G401 (cell line): ENCODE results near the gene GGTLC1. TPM values are rescaled to one million over a fixed set of nuclear protein-coding genes. Genes with fewer than 3 reads are reported as not detected.
A peak's percentile ranks its signal among the peaks of the same experiment; 100 is the strongest.
"Not testable (repeated sequence)": the region's sequence is repeated elsewhere in the genome, so short reads cannot be mapped to it uniquely, and the experiment has no call there.

ENCODE experiments used
- DNase-seq: peaks from one replicate; pipeline ENCODE4 v3.0.0-alpha.2; 2015; ENCODE audit warnings: low spot score
- in situ Hi-C: cut with HindIII; loops from 2 replicates; pipeline ENCODE4 v1.10.0; 2016; ENCODE audit warnings: low sequenced_read_pairs, mixed read lengths
- total RNA-seq: library from RNA; depleted of rRNA; stranded (reverse); fragments of >200 nt; shearing (Covaris generic); gene quantifications from 2 replicates; pipeline ENCODE4 v1.2.3, GENCODE V29; 2014

Gene GGTLC1
- total RNA-seq, 1 experiment from 2014 or later: not detected

DNA sequence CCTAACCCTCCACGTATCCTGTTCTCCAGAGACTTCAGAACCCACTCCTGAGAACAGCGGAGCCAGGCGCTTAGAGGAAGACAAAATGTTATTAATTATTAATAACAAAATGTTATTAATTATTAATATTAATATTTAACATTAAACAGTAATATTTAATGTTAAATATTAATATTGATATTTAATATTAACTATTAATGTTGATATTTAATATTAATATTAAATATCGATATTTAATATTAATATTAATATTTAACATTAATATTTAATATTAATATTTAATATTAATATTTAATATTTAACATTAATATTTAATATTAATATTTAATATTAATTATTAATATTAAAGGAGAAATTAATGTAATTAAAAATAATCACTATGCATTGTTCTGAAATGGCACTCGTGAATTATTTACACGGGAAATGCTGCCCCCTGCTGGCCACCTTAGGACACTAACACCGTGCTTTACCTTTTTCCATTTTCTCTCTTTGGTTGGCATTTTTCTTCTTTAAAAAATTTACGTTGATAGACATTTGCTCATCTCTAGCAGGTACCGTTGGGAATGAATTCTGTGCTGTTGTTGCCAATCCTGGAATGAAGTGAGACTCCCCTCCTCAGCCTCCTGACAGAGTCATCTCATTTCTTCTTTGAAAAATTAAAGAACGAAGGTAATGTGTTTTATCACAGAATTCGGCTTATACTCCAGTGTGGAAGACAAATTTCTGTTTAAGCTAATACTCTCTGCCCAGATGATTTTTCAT lies 7.5 kb upstream of the GGTLC1 start:
- peak; percentile 62 for DNase-seq
- in situ Hi-C loops: no loop called here

- DNase-seq, in situ Hi-C loops: not testable (repeated sequence)
These were observed 6.7 kb upstream of the GGTLC1 start for GRCh38 chr20:23995291-23995690.

DNA sequence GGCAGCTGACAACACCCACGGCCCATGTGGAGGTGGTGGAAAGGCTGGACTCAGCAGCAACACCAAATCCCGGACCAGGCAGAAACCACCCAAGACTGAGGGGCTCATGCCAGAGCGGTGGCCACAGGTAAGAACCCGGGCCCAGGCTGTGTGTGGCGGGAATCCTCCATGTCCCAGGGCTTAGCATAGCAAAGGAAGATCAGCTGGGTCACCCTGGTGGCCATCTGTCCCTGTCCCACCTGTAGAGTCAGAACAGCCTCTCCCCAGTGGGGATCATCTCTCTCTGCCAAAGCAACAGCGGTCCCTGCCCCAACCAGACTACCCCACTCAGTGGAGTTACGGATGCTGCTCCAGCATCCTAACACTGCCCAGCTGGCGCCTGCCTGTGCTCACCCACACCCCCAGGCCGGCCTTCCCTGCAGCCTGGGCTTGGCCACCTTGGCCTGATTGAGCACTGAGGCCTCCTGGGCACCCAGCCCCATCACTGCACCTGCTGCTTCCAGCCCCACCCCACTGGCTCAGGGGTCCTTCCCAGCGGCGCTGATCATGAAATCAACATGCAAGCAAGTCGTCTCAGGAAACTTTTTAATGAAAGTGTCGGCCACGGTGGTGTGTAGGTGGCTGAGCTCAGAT lies 5.5 kb upstream of the GGTLC1 start:
- in situ Hi-C loops: not testable (repeated sequence)
- DNase-seq: peak; percentile 58

DNA sequence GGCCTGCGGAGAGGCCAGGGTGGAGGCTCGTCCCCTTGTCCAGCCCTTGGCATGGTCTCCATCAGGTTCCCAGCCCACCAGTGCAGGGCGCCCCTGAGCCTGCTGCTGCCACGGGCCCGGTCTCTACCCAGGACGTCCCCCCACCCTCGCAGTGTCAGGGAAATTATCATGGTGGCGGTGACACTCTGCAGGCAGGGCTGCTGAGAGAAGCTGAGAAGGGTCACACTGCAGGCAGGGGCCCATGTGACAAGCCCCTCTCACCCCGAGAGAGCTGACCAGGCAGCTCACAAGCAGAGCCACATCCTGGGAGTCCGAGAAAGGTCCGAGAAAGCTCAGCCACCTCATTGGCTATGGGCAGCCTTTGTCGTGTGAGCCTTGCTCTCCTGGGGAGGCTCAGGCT lies 4.9 kb upstream of the GGTLC1 start:
- DNase-seq, in situ Hi-C loops: not testable (repeated sequence)

GRCh38 chr20:23990296-23990695 lies 1.7 kb upstream of the GGTLC1 start:
- in situ Hi-C loops, DNase-seq: not testable (repeated sequence)

DNA sequence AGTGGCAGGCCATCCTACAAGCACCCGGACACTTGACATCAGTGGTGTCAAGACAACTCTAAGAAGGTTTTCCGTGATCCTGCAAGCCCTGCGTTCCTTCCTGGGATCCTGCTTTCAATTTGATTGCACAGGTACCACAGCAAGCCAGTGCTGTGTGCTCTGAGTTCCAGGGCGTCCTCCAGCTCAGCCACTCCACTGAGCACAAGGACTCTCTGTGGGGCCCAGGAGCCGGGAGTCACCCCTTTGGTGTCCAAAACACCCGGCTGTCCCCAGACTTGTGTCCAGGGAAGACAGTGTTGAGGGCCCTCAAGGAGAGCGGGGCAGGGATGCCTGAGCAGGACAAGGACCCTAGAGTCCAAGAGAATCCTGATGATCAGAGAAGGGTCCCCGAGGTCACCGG lies 387 bp upstream of the GGTLC1 start:
- DNase-seq, in situ Hi-C loops: not testable (repeated sequence)

- DNase-seq, in situ Hi-C loops: not testable (repeated sequence)
These were observed 1.9 kb downstream of the GGTLC1 start for GRCh38 chr20:23986716-23987115.

DNA sequence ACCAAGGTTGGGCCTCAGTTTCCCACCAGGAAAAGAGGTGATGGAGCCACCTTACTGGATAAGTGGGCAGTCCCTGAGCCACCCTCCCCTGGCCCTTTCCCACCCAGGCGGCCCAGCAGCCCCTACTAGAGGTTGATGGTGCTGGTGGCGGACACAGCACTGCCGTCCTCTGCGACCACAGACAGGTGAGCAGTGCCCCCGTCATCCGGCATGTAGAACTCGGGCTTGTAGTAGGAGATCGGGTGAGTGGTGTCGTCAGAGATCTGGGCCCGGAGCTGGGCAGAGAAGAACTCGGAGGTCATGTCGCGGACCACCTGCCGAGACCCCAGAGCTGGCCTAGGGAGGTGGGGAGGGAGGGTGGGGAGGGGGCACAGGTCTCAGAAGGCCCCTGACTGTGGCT lies 2.3 kb downstream of the GGTLC1 start:
- in situ Hi-C loops, DNase-seq: not testable (repeated sequence)

DNA sequence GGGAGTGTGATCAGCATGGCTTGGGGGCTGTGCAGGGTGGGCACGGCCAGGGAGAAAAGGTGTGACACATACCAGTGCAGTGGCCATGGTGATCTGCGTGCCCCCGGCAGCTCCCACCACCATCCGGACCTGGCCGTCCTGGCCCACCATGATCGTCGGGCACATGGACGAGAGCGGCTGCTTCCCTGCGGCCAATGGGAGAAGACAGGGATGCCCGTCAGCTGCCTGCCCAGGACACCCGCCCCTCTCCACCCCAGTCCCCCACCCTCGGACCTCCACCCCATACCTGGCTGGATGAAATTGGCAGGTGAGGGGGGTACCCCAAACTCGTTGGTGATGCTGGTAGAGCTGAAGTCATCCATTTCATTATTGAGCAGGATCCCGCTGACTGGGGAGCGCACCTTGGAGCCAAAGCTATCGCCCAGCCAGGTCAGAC lies 2.8 kb downstream of the GGTLC1 start:
- in situ Hi-C loops, DNase-seq: not testable (repeated sequence)

GRCh38 chr20:23985066-23985789 lies 3.4 kb downstream of the GGTLC1 start:
- in situ Hi-C loops, DNase-seq: not testable (repeated sequence)

DNA sequence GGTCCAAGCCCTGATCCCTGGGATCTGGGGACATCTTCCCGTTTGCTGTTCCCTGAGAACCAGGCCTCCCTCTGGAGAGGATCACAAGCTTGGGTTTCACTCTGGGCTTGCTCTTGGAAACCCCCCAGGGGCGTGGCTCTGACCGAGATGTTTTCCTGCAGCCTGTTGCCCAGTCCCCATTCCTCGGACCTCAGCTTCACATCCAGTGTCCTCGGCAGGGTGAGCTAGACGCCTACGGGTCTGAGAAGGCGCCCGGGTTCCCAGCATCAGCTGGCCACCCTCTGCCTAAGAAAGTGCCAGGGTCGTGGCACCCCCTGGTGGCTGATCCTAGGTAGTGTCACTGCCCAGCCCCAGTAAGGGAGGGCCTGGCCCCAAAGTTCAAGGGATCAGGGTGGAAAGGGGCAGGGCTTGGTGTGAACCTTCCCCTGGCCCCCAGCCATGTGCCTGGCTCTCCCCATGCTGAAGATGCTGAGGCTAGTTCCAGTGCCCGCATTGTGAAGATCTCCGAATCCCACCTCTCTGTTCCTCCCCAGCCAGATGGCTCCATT lies 4.0 kb downstream of the GGTLC1 start:
- in situ Hi-C loops, DNase-seq: not testable (repeated sequence)

DNA sequence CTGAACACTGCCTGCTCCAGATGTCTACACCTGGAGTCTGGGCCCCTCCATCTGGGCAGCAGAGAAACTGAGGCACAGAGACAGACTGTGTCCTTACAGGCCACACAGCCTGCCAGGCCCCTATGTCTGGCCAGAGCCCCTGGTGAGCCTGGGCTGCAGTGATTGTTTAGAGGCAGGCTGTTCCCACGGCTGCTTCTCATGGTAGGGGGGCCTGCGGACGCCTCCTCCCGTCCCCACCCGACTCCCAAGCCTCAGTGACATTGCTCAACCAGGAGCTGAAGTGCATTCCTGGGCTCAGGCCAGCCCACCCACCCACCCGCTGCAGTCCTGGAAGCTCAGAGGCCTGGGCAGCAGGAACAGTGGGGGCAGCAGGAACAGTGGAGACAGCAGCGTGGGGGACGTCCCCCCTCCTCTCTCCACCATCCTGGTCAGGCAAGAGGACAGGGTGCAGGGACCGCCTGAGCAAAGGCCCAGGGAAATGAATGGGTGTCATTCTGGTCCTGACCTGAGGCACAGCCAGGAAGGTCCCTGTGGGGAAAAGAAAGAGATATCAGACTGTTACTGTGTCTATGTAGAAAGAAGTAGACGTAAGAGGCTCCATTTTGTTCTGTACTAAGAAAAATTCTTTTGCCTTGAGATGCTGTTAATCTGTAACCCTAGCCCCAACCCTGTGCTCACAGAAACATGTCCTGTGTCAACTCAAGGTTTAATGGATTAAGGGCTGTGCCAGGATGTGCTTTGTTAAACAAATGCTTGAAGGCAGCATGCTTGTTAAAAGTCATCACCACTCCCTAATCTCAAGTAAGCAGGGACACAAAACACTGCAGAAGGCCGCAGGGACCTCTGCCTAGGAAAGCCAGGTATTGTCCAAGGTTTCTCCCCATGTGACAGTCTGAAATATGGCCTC lies 6.2 kb downstream of the GGTLC1 start:
- in situ Hi-C loops, DNase-seq: not testable (repeated sequence)

GRCh38 chr20:23981526-23981925 lies 7.1 kb downstream of the GGTLC1 start:
- DNase-seq, in situ Hi-C loops: not testable (repeated sequence)

GRCh38 chr20:23981014-23981413 lies 7.6 kb downstream of the GGTLC1 start:
- in situ Hi-C loops, DNase-seq: not testable (repeated sequence)

GRCh38 chr20:23979899-23980811 lies 8.4 kb downstream of the GGTLC1 start:
- DNase-seq, in situ Hi-C loops: not testable (repeated sequence)

GRCh38 chr20:23979380-23979779 lies 9.2 kb downstream of the GGTLC1 start:
- DNase-seq, in situ Hi-C loops: not testable (repeated sequence)

DNA sequence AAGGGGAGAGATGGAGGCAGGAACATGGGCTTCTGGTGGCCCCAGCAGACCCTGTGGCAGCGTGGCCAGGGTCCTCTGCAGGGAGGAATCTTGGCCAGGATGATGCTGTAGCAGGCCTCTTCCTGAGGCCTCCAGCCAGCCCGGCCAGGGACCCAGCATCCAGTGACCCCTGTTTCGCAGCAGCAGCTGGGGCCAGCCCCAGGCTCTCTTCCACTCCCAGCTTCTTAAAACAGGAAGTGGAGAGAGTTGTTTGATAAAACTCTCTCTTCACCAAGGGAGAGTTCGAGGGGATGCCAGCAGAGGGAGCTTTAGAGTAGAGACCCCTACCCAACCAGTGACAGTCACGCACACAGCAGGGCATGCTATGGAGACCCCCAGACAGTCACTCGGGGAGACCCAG lies 10.1 kb downstream of the GGTLC1 start:
- in situ Hi-C loops, DNase-seq: not testable (repeated sequence)

GRCh38 chr20:23974966-23975365 lies 13.6 kb downstream of the GGTLC1 start:
- no peak for DNase-seq
- in situ Hi-C loops: no loop called here
